ENCODE data around the gene GABARAPL2. TPM values are rescaled to one million over a fixed set of nuclear protein-coding genes. Genes with fewer than 3 reads are reported as not detected.

GABARAPL2 gene
- total RNA-seq, 2 donors from 2014 or later = 35.9 to 66.2 TPM

- WGBS, 2 donors = 66 to 78% methylated on average over 3 of the region's 3 CpGs
These were observed 9.8 kb downstream of the GABARAPL2 start for GRCh38 chr16:75575958-75576357.

GRCh38 chr16:75576384-75576811 lies 10.2 kb downstream of the GABARAPL2 start:
- H3K4me3 ChIP-seq = no peak overlapping the region
- ATAC-seq (no peak), DNase-seq (no peak)
- no peaks in the 10 kb centered on the region for H3K4me1 ChIP-seq
- H3K27ac ChIP-seq = no peak overlapping the region
- intact Hi-C loops (cut with DNase I) = no loop called here
- TF ChIP-seq POLR2A (IDR thresholded peaks at IDR 0.05) = no peak
- TF ChIP-seq CTCF (IDR thresholded peaks at IDR 0.05) = no peak
- H3K9me3 ChIP-seq = no peaks in the 10 kb centered on the region
- H3K27me3 ChIP-seq = no peaks in the 10 kb centered on the region
- peaks cover 0 to 13% of the 10 kb centered on the region in 2 donors for H3K36me3 ChIP-seq (replicated peaks in 1 of 2; ENCODE audit: insufficient read depth in 1 of 2, low read depth in 2 of 2)
- WGBS, 2 donors = 50 to 72% methylated on average over 3 of the region's 3 CpGs

More at GRCh38 chr16:75575958-75576357, 9.8 kb downstream of the GABARAPL2 start:
- H3K27ac ChIP-seq = no peak overlapping the region
- intact Hi-C loops (cut with DNase I) = no loop called here
- TF ChIP-seq POLR2A (IDR thresholded peaks at IDR 0.05) (no peak), CTCF (IDR thresholded peaks at IDR 0.05) (no peak)
- H3K36me3 ChIP-seq (replicated peaks in 1 of 2; ENCODE audit: insufficient read depth in 1 of 2, low read depth in 2 of 2) = peaks cover 0 to 13% of the 10 kb centered on the region in 2 donors
- ATAC-seq (no peak), DNase-seq (no peak)
- no peaks in the 10 kb centered on the region for H3K27me3 ChIP-seq
- no peaks in the 10 kb centered on the region for H3K4me1 ChIP-seq
- H3K4me3 ChIP-seq = no peak overlapping the region
- H3K9me3 ChIP-seq = no peaks in the 10 kb centered on the region

DNA sequence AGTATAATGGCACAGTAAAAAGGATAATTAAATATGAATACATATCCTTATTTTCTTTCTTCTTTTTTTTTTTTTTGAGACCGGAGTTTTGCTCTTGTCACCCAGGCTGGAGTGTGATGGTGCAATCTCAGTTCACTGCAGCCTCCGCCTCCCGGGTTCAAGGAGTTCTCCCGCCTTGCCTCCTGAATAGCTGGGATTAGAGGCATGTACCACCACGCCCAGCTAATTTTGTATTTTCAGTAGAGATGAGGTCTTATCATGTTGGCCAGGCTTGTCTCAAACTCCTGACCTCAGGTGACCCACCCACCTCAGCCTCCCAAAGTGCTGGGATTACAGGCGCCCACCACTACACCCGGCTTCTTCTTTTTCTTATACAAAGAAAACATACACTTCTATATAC lies 12.0 kb downstream of the GABARAPL2 start:
- no peaks in the 10 kb centered on the region for H3K27me3 ChIP-seq
- H3K4me1 ChIP-seq = no peaks in the 10 kb centered on the region
- H3K4me3 ChIP-seq = no peak overlapping the region
- intact Hi-C loops (cut with DNase I) = no loop called here
- TF ChIP-seq POLR2A (IDR thresholded peaks at IDR 0.05) (no peak), CTCF (IDR thresholded peaks at IDR 0.05) (no peak)
- DNase-seq = no peak
- no peak overlapping the region for H3K27ac ChIP-seq
- peaks cover 0 to 13% of the 10 kb centered on the region in 2 donors for H3K36me3 ChIP-seq (replicated peaks in 1 of 2; ENCODE audit: insufficient read depth in 1 of 2, low read depth in 2 of 2)
- no peaks in the 10 kb centered on the region for H3K9me3 ChIP-seq
- ATAC-seq = no peak
- WGBS, 2 donors = 90 to 94% methylated on average over 7 of the region's 7 CpGs

DNA sequence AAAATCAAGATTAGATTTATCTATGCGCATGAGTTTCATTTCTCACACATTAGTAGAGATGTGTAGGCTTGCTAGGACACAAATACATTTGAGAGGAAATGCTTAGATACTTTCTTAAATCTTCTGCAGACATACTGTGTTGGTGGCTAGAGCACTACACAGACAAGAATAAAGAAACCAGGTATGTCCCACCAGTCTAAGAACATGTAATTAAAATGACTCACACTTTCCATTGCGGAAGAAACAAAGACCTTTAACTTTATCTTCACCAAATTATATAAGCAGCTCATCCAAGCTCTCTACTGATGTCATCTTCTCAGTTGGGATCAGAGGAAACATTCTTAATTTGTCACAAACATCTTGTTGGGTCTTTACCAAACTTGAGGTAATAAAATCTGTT lies 12.5 kb downstream of the GABARAPL2 start:
- ATAC-seq (no peak), DNase-seq (no peak)
- Histone ChIP-seq H3K9me3 (no peaks in the 10 kb centered on the region), H3K4me3 (no peak overlapping the region), H3K27me3 (no peaks in the 10 kb centered on the region), H3K4me1 (no peaks in the 10 kb centered on the region), H3K36me3 (replicated peaks in 1 of 2; ENCODE audit: insufficient read depth in 1 of 2, low read depth in 2 of 2) (peaks cover 0 to 13% of the 10 kb centered on the region in 2 donors), H3K27ac (no peak overlapping the region)
- TF ChIP-seq POLR2A (IDR thresholded peaks at IDR 0.05) = no peak
- 92 to 95% methylated on average over 2 of the region's 2 CpGs for WGBS, 2 donors
- intact Hi-C loops (cut with DNase I) = no loop called here

GRCh38 chr16:75579281-75579834 lies 13.2 kb downstream of the GABARAPL2 start:
- Histone ChIP-seq H3K4me3 (no peak overlapping the region), H3K36me3 (replicated peaks in 1 of 2; ENCODE audit: insufficient read depth in 1 of 2, low read depth in 2 of 2) (peaks cover 0 to 13% of the 10 kb centered on the region in 2 donors), H3K9me3 (no peaks in the 10 kb centered on the region), H3K27ac (no peak overlapping the region), H3K27me3 (no peaks in the 10 kb centered on the region), H3K4me1 (no peaks in the 10 kb centered on the region)
- ATAC-seq (no peak), DNase-seq (no peak)
- 79 to 87% methylated on average over 7 of the region's 7 CpGs for WGBS, 2 donors
- intact Hi-C loops (cut with DNase I) = no loop called here
- TF ChIP-seq CTCF (IDR thresholded peaks at IDR 0.05) (no peak), POLR2A (IDR thresholded peaks at IDR 0.05) (no peak)

Measured in body of pancreas (tissue), 4 donors.